BE2C (cell line): ENCODE results near the gene ARMC9.

Experiments used
- DNase-seq: peaks from one replicate; pipeline ENCODE4 v3.0.0-alpha.2; 2020
- H3K27me3 ChIP-seq: fragments of 250-450 bp; sonication (Bioruptor Pico); 2 replicates; pipeline ENCODE4 v1.5.1; 2020; ENCODE audit warnings: mild to moderate bottlenecking
- H3K36me3 ChIP-seq: fragments of 250-450 bp; sonication (Bioruptor Pico); 2 replicates; pipeline ENCODE4 v1.5.1; 2020; ENCODE audit warnings: mild to moderate bottlenecking
- H3K4me1 ChIP-seq: fragments of 250-450 bp; sonication (Bioruptor Pico); 2 replicates; pipeline ENCODE4 v1.5.1; 2020
- H3K4me3 ChIP-seq: 2 replicates; pipeline ENCODE4 v1.5.1; 2011; ENCODE audit warnings: low read depth, low read length
- H3K9me3 ChIP-seq: fragments of 250-450 bp; sonication (Bioruptor Pico); 2 replicates; pipeline ENCODE4 v1.5.1; 2020
- TF ChIP-seq, protein P1 (sequence below): IDR thresholded peaks from 2 replicates; pipeline ENCODE4 v1.5.1; 2012; ENCODE audit warnings: mild to moderate bottlenecking, low read depth, low read length

The ARMC9 gene

DNA sequence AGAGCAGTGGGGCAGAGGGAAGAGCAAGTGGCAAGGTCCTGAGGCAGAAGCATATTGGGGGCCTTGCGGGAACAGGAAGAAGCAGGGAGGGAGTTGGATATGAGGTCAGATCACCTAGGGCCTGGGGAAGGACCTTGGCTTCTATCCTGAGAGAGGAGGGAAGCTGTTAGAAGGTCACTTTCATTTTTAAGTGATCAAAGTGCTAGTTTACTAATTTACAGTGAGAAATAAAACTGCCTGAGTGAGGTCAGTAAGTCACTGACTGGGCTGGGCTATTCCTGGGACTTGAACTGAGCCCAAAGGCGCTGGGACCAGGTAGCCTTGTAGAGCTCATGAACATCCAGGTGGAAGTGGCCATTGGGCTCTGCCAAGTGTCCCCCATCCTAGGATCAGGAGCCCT lies 120.5 kb downstream of the ARMC9 start:
- TF ChIP-seq, protein P1, sequence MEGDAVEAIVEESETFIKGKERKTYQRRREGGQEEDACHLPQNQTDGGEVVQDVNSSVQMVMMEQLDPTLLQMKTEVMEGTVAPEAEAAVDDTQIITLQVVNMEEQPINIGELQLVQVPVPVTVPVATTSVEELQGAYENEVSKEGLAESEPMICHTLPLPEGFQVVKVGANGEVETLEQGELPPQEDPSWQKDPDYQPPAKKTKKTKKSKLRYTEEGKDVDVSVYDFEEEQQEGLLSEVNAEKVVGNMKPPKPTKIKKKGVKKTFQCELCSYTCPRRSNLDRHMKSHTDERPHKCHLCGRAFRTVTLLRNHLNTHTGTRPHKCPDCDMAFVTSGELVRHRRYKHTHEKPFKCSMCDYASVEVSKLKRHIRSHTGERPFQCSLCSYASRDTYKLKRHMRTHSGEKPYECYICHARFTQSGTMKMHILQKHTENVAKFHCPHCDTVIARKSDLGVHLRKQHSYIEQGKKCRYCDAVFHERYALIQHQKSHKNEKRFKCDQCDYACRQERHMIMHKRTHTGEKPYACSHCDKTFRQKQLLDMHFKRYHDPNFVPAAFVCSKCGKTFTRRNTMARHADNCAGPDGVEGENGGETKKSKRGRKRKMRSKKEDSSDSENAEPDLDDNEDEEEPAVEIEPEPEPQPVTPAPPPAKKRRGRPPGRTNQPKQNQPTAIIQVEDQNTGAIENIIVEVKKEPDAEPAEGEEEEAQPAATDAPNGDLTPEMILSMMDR: no peak
- Histone ChIP-seq H3K36me3 (peaks cover 3% of the 10 kb centered on the region; the same call in 1 of the 2 replicates), H3K4me3 (no peak overlapping the region), H3K4me1 (no peaks in the 10 kb centered on the region), H3K27me3 (no peaks in the 10 kb centered on the region), H3K9me3 (no peaks in the 10 kb centered on the region)
- no peak for DNase-seq

DNA sequence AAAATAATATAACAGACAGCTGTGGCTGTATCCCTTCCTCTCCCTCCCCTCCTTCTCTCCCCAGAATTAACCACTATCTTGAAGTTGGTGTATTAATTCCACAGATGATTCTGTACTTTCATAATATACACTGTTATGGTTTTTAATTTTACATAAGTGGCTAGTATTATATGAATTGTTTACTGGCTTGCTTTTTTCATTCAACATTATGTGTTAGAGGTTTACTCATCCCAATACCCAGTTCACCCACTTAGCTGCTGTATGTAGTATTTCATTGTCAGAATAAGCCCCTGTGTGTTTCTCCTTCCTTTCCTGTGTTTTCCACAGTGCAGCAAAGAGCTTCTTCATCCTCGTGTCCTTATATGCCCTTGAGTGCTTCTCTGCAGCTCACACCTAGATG lies 121.4 kb downstream of the ARMC9 start:
- TF ChIP-seq, protein P1: no peak
- no peak overlapping the region for H3K4me3 ChIP-seq
- DNase-seq: no peak
- H3K36me3 ChIP-seq: peaks cover 3% of the 10 kb centered on the region; the same call in 1 of the 2 replicates
- H3K9me3 ChIP-seq: no peaks in the 10 kb centered on the region
- H3K27me3 ChIP-seq: no peaks in the 10 kb centered on the region
- no peaks in the 10 kb centered on the region for H3K4me1 ChIP-seq

DNA sequence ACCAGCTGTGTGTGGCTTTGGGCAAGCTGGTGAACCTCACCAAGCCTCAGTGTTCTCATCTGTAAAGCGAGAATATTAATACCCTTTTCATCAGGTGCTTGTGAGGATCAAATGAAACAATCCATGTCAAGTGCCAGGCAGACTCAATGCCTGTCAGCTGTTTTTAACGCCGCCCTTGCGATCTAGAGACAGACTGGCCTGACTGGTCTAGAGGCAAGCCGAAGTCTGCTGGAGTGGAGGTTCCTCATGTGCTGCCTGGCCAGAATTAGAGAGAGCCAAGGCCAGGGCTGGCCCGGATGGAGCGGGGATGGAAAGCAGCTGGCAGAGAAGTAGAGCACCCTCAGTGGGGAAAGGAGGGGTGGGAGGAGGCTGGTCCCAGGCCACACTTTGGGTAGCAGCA lies 122.6 kb downstream of the ARMC9 start:
- TF ChIP-seq, protein P1: no peak
- no peaks in the 10 kb centered on the region for H3K4me1 ChIP-seq
- H3K27me3 ChIP-seq: no peaks in the 10 kb centered on the region
- no peaks in the 10 kb centered on the region for H3K9me3 ChIP-seq
- DNase-seq: no peak
- peaks cover 3% of the 10 kb centered on the region; the same call in 1 of the 2 replicates for H3K36me3 ChIP-seq
- no peak overlapping the region for H3K4me3 ChIP-seq

DNA sequence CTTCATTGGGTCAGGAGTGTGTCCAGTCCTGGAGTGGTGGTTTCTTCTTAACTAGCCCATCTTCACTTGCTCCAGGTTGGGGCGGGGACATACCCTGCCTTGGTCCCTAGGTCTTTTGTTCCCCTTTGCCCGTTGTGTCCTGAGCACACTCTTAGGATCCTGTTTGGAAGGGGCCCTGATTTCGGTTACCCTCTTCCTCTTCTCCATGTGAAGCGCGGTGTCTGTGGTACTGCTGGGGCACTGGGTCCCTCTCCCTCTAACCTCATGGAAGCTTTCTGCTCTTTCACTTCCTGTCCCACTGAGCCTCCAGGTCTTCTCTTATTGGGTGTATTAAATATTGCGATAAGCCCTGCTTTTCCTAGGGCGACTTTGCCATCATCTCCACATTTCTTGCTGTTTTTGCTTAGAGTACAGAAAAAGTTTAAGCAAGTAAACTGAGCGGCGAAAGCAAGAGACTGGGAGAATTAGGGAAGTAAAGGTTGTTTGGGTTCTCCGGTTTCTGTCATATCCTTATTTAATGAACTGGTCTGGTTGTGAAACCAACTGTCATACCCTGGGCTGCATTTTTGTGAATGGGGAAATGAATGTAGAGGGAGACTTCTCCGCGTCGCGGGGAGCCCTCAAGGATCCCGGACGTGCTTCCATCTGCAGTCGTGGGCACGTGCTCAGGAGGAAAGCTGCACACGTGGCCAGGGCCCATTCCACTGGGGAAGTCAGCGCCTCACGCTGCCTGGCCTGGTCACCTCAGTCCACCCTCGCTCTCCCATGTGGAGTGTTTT lies 123.3 kb downstream of the ARMC9 start:
- TF ChIP-seq, protein P1: no peak
- no peak for DNase-seq
- no peaks in the 10 kb centered on the region for H3K9me3 ChIP-seq
- no peaks in the 10 kb centered on the region for H3K4me1 ChIP-seq
- peaks cover 5% of the 10 kb centered on the region for H3K36me3 ChIP-seq
- no peaks in the 10 kb centered on the region for H3K27me3 ChIP-seq
- H3K4me3 ChIP-seq: no peak overlapping the region

DNA sequence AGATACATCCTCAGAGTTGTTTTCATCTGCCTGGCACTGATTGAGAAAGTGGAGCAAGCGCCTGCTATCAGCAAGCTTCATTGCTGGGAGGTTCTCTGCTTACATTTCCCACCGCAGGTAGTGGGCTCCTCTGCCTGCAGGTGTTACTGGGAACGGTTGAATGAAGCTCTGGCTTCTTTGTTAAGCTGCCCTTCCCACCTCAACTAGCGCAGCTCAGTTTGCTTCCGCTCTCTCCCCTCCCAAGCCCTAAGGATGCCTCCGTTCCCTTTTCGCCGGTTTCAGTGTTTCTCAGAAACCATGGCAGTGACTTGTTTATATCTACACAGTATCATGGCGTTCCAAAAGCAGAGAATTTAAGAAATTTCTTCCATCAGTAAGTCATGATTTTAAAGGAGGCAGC lies 124.9 kb downstream of the ARMC9 start:
- Histone ChIP-seq H3K36me3 (peaks cover 5% of the 10 kb centered on the region), H3K27me3 (no peaks in the 10 kb centered on the region), H3K4me1 (no peaks in the 10 kb centered on the region), H3K9me3 (no peaks in the 10 kb centered on the region), H3K4me3 (no peak overlapping the region)
- TF ChIP-seq, protein P1: no peak
- no peak for DNase-seq

DNA sequence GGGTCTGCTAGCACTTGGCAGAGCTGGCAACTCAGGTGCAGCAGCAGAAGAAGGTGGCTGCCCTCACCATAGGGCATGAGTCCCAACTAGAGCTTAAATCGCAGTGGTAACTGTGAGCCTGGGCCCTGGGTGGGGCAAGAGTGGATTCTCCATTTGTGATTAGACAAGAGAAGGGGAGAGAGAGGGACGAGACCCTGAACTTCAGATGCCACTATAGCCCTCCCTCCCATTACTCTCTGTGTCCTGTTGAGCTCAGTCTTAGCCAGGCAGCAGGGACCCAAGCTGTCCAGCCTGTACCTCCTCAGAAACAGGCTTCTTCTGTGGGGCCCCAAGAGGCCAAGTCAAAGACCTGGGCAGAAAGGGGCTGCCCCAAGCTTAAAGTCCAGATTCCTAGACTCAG lies 127.4 kb downstream of the ARMC9 start:
- H3K36me3 ChIP-seq: peaks cover 5% of the 10 kb centered on the region; the same call in 1 of the 2 replicates
- no peaks in the 10 kb centered on the region for H3K9me3 ChIP-seq
- TF ChIP-seq, protein P1: no peak
- H3K27me3 ChIP-seq: no peaks in the 10 kb centered on the region
- no peak overlapping the region for H3K4me3 ChIP-seq
- no peak for DNase-seq
- H3K4me1 ChIP-seq: no peaks in the 10 kb centered on the region
